Endometrium (tissue), 2 donors: ENCODE measurements around the gene TARM1.
"Not testable (repeated sequence)": the region's sequence is repeated elsewhere in the genome, so short reads cannot be mapped to it uniquely, and the experiment has no call there.

Experiments
- FAIRE-seq: peaks from 2 replicates; lab custom pipeline; 2012; peaks lifted over from hg19 to GRCh38; lab: Jason Lieb, UNC
- donor health status: control.
- donor health status: control.

The TARM1 gene

DNA sequence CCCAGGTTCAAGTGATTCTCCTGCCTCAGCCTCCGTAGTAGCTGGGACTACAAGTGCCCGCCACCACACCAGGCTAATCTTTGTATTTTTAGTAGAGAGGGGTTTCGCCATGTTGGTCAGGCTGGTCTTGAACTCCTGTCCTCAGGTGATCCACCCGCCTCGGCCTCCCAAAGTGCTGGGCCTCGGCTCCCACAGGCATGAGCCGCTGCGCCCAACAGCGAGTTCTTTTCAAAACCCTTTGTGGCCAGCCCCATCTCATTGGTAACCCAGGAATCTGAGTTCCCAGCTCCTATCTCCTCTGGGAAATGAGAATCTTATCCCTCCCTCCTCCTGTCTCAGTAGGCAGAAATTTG lies 18.7 kb upstream of the TARM1 start:
- FAIRE-seq, result not testable (repeated sequence)

- no peak for FAIRE-seq
These were observed 18.2 kb upstream of the TARM1 start for GRCh38 chr19:54099190-54099902.

GRCh38 chr19:54096617-54097106 lies 15.5 kb upstream of the TARM1 start:
- no peak for FAIRE-seq

DNA sequence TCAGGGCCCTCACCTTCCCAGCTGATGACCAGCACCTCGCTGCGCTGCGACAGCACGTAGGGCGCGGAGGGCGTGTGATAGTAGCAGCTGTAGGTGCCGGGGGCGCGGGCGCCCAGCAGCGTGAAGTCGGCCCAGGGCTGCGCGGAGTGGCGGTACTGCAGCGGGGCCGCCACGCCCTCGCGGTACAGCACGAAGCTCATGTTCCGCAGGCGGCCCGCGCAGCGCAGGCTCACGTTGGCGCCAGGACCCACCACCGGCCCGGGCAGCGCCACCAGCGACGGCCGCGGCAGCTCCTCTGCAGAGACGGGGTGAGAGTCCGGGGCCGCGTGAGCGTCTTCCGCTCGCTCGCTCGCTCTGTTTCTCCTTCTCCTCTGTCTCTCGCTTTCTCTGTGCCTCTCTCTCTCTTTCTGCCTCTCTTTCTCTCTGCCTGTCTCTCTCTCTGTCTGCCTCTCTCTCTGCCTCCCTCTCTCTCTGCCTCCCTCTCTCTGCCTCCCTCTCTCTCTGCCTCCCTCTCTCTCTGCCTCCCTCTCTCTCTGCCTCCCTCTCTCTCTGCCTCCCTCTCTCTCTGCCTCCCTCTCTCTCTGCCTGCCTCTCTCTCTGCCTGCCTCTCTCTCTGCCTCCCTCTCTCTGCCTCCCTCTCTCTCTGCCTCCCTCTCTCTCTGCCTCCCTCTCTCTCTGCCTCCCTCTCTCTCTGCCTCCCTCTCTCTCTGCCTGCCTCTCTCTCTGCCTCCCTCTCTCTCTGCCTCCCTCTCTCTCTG lies 14.9 kb upstream of the TARM1 start:
- FAIRE-seq, result not testable (repeated sequence)

DNA sequence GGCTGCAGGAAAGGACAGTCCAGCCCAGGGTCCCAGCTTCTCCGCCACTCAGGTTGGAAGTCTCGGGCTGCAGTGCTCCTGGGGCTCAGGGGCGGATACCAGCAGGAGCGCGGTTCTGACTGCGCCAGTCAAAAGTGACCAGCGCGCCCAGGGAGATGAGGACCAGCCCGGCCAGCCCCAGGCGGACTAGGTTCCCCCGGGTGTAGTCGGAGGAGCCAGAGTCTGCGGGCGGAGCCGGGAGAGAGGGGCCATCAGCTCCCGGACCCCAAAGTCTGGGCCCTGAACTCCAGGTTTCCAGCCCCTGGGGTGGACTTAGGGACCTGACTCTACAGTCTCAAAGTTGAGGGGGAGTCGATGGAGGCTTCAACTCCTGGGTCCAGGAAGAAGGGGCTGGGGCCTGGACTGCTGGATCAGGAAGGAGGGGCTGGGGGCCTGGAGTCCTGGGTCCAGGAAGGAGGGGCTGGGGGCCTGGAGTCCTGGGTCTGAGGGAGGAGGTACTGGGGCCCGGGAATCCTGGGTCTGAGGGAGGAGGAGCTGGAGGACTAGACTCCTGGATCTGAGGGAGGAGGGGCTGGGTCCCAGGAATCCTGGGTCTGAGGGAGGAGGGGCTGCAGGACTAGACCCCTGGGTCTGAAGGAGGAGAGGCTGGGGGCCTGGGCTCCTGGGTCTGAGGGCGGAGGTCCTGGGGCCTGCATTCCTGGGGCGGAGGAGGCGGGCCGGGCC lies 14.1 kb upstream of the TARM1 start:
- no peak for FAIRE-seq

GRCh38 chr19:54094426-54095000 lies 13.3 kb upstream of the TARM1 start:
- FAIRE-seq, result no peak

DNA sequence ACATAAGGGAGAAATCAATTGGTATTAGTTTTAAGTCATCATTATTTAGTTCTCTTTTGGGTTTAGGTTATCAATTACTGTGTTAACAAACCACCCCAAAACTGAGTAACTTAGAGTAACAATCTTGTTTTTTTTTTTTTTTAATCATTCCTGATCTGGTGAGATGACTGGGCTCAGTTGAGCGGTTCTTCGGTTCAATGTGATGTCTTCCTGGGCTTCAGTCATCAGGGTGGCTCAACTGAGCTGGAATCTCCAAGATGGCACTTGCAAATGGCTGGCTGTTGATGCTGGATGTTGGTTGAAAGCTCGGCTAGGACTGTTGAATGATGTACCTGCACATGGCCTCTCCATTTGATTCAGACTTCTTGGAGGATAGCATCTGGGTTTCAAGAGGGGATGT lies 3.2 kb upstream of the TARM1 start:
- FAIRE-seq, result no peak

- FAIRE-seq, result no peak
These were observed 3.8 kb downstream of the TARM1 start for GRCh38 chr19:54077334-54077733.

- FAIRE-seq, result no peak
These were observed 6.3 kb downstream of the TARM1 start for GRCh38 chr19:54074851-54075250.

- FAIRE-seq, result no peak
These were observed 7.3 kb downstream of the TARM1 start for GRCh38 chr19:54073829-54074228.

DNA sequence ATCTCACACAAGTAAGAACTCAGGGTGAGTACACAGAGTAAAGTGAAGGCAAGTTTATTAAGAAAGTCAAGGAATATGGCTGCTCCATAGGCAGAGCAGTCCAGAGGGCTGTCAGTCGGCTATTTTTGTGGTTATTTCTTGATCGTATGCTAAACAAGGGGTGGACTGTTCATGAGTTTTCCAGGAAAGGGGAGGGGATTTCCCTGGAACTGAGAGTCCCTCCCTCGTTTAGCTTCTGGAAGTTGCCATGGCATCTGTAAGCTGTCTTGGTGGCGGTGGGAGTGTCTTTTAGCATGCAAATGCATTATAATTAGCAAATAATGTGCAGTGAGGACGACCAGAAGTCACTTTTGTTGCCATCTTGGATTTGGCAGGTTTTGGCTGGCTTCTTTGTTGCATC lies 11.7 kb downstream of the TARM1 start:
- FAIRE-seq, result no peak

- FAIRE-seq, result no peak
These were observed 17.6 kb downstream of the TARM1 start, which contains the start of gene VSTM1 for GRCh38 chr19:54063350-54064116. Gene VSTM1, minus strand, starts transcription at chr19:54063897. Its CDS starts 120 bp downstream, at chr19:54063777.

GRCh38 chr19:54062643-54063042 lies 18.5 kb downstream of the TARM1 start:
- no peak for FAIRE-seq

DNA sequence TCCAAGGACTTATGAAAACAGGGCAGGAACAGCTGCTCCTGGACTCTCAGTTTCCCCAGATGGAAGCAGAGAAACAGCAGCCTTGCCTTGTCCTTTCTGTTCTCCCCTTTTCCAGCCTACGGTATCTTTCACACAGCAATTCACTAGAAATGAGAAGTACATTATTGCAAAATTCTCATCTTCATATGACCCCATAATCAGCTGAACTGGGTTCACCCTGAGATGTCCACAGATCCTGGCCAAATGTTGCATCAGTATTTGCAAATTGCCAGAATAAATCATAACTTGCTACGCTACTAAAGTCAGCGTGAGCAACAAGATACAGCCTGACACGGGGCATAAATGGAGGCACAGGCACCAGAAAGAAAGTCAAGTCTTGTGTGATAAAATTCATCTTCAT lies 33.5 kb downstream of the TARM1 start:
- FAIRE-seq, result no peak

DNA sequence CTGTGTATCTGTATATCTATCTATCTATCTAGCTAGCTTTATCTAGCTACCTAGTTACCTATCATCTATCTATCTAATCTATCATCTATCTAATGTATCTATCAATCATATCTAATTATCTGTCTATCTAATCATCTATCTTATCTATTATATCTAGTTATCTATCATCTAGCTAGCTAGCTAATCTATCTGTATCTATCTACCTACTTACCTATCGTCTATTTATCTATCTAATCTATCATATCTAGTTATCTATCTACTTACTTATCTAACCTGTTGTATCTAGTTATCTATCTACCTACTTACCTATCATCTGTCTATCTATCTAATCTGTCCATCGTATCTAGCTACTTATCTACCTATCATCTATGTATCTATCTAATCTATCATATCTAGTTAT lies 35.4 kb downstream of the TARM1 start:
- no peak for FAIRE-seq

DNA sequence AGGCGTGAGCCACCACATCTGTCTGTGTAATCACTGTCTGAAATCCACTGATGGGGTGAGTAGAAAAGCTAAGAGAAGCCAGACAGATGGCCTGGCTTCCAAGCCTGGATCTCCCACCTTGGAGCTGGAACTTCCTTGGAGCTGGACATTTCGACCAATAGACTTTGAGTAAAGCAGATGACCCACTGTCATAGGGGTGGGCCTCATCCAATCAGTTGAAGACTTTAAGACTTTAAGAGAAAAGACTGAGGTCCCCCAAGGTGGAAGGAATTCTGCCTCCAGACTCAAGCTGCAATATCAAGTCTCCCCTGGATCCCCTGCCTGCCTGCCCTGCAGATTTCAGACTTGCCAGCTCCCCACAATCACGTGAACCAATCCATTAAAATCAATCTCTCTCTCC lies 38.2 kb downstream of the TARM1 start:
- no peak for FAIRE-seq

DNA sequence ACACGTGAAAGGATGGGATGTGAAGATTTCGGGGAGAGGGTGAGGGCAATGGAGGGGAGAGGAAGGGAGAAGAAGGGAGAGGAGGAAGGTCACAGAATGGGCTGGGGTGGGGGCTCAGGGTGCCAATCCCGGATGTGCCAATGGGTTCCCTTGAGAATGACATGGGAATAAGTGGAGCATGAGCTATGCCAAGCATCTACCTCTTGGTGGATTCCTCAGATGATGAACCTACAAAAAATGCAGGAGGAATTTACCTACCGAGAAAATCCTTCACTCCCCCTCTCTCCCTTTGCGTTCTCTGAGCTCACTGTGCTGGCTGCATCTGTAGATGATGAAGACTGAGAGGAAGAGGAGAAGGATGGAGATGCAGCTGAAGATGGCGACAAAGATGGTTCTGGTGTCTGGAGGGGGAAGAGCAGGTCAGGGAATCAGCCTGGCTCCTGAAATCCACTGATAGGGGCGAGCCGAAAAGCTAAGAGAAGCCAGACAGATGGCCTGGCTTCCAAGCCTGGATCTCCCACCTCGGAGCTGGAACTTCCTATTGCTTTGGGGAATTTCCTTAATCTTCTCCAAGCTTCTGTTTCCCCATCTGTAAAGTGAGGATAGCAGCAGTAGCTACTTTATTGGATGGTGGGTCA lies 39.1 kb downstream of the TARM1 start:
- no peak for FAIRE-seq

GRCh38 chr19:54040003-54040402 lies 41.2 kb downstream of the TARM1 start:
- FAIRE-seq, result no peak

- FAIRE-seq, result not testable (repeated sequence)
These were observed 44.6 kb downstream of the TARM1 start for GRCh38 chr19:54036542-54036941.

- FAIRE-seq, result no peak
These were observed 45.7 kb downstream of the TARM1 start for GRCh38 chr19:54035215-54036178.
